ENCODE measurements around the gene VSNL1. TPM values are rescaled to one million over a fixed set of nuclear protein-coding genes. Genes with fewer than 3 reads are reported as not detected.

VSNL1 gene
- total and polyA plus RNA-seq, 2 donors (not counting 1 experiment from before 2014, with no cell fraction given), result 1.2 to 3.9 TPM

DNA sequence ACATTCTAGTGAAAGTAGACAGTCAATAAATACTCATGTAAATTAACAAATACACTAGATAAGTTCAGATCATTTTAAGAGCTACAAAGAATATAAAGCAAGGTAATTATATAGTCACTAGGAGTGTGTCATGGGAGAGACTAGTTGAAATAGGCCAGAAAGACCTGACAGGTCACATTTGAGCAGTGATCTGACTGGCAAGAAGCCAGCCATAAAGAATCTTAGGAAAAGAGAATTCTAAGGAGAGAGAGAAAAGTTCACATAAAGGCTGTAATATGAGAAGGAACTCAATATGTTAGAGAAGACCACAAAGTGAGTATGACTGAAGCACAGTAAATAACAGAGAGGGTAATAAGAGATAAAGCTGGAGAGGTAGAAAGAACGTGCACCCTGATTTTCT is 31.2 kb downstream of the VSNL1 start:
- no peaks in the 10 kb centered on the region for H4K20me1 ChIP-seq (ENCODE audit: control insufficient read depth, extremely low read depth, insufficient read depth, low read length)
- peak; percentile 18 to 65 for DNase-seq (ENCODE audit: low read depth in 2 of 2)
- H3K9ac ChIP-seq (ENCODE audit: insufficient read depth, low read length), result no peak overlapping the region
- H3K4me3 ChIP-seq (replicated peaks in 1 of 4; ENCODE audit: control extremely low read depth in 1 of 4, insufficient read depth in 1 of 4, low read depth in 3 of 4, low read length in 4 of 4), result no peak overlapping the region
- H3K9me3 ChIP-seq (ENCODE audit: control insufficient read depth, insufficient read depth, low read depth, low read length), result no peaks in the 10 kb centered on the region
- no peaks in the 10 kb centered on the region for H3K36me3 ChIP-seq (ENCODE audit: control insufficient read depth, insufficient read depth, low read length)
- TF ChIP-seq EZH2 (IDR thresholded peaks at IDR 0.05; ENCODE audit: low read length, missing control alignments), result no peak
- TF ChIP-seq, protein P1, sequence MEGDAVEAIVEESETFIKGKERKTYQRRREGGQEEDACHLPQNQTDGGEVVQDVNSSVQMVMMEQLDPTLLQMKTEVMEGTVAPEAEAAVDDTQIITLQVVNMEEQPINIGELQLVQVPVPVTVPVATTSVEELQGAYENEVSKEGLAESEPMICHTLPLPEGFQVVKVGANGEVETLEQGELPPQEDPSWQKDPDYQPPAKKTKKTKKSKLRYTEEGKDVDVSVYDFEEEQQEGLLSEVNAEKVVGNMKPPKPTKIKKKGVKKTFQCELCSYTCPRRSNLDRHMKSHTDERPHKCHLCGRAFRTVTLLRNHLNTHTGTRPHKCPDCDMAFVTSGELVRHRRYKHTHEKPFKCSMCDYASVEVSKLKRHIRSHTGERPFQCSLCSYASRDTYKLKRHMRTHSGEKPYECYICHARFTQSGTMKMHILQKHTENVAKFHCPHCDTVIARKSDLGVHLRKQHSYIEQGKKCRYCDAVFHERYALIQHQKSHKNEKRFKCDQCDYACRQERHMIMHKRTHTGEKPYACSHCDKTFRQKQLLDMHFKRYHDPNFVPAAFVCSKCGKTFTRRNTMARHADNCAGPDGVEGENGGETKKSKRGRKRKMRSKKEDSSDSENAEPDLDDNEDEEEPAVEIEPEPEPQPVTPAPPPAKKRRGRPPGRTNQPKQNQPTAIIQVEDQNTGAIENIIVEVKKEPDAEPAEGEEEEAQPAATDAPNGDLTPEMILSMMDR (conservative IDR thresholded peaks at IDR 0.05 in 1 of 2, IDR thresholded peaks at IDR 0.05 in 1 of 2; ENCODE audit: low read depth in 1 of 2, low read length in 2 of 2), result no peak
- H3K4me1 ChIP-seq (ENCODE audit: control insufficient read depth, extremely low read depth, insufficient read depth, low read length), result no peaks in the 10 kb centered on the region
- H3K27me3 ChIP-seq (ENCODE audit: control insufficient read depth, insufficient read depth, low read length), result no peaks in the 10 kb centered on the region
- H3K27ac ChIP-seq (ENCODE audit: insufficient read depth, low read length), result no peak overlapping the region
- no peak overlapping the region for H2AFZ ChIP-seq (ENCODE audit: low read length)
- no peak overlapping the region for H3K4me2 ChIP-seq (ENCODE audit: extremely low read depth, insufficient read depth, low read length)
- no peaks in the 10 kb centered on the region for H3K79me2 ChIP-seq (ENCODE audit: control insufficient read depth, insufficient read depth, low read length)

DNA sequence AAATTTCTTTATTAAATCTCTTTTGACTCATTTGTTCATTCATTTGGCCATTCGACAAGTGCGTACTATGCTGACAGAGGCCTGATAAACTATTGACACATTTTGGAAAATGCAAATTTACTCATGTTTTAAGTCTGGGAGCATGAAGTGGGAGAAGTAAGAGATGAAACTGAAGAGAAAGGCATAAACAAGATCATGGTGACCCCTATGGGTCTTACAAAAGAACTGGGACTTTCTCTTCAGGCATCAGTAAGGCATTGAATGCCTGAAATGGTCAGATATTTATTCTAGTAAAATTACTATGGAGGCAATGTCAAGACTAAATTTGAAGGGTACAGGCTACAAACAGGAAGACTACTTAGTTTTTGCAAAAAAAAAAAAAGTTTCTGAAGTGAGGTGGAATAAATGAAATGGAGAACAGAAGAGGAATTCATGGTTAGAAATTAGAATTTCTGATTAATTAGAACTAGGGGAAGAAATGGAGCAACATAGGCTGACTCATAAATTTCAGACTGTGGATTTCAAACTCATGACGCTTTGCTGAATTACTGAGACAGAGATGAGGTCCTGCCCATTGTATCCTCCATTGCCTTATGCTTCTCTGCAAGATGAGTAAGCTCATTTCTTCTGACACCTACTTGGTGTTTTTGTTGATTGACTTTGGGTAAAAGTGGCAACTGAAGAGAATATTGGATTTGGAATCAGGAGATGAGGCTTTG is 32.7 kb downstream of the VSNL1 start:
- H3K9me3 ChIP-seq (ENCODE audit: control insufficient read depth, insufficient read depth, low read depth, low read length), result no peaks in the 10 kb centered on the region
- H4K20me1 ChIP-seq (ENCODE audit: control insufficient read depth, extremely low read depth, insufficient read depth, low read length), result no peaks in the 10 kb centered on the region
- no peak overlapping the region for H3K4me3 ChIP-seq (replicated peaks in 1 of 4; ENCODE audit: control extremely low read depth in 1 of 4, insufficient read depth in 1 of 4, low read depth in 3 of 4, low read length in 4 of 4)
- no peaks in the 10 kb centered on the region for H3K79me2 ChIP-seq (ENCODE audit: control insufficient read depth, insufficient read depth, low read length)
- no peaks in the 10 kb centered on the region for H3K27me3 ChIP-seq (ENCODE audit: control insufficient read depth, insufficient read depth, low read length)
- H3K27ac ChIP-seq (ENCODE audit: insufficient read depth, low read length), result no peak overlapping the region
- H3K36me3 ChIP-seq (ENCODE audit: control insufficient read depth, insufficient read depth, low read length), result no peaks in the 10 kb centered on the region
- no peak overlapping the region for H3K4me2 ChIP-seq (ENCODE audit: extremely low read depth, insufficient read depth, low read length)
- TF ChIP-seq, protein P1 (conservative IDR thresholded peaks at IDR 0.05 in 1 of 2, IDR thresholded peaks at IDR 0.05 in 1 of 2; ENCODE audit: low read depth in 1 of 2, low read length in 2 of 2), result peak in 1 of 2 donors; percentile 43
- TF ChIP-seq EZH2 (IDR thresholded peaks at IDR 0.05; ENCODE audit: low read length, missing control alignments), result no peak
- DNase-seq (ENCODE audit: low read depth in 2 of 2), result peak; percentile 60 to 85
- H2AFZ ChIP-seq (ENCODE audit: low read length), result no peak overlapping the region
- no peaks in the 10 kb centered on the region for H3K4me1 ChIP-seq (ENCODE audit: control insufficient read depth, extremely low read depth, insufficient read depth, low read length)
- H3K9ac ChIP-seq (ENCODE audit: insufficient read depth, low read length), result no peak overlapping the region

DNA sequence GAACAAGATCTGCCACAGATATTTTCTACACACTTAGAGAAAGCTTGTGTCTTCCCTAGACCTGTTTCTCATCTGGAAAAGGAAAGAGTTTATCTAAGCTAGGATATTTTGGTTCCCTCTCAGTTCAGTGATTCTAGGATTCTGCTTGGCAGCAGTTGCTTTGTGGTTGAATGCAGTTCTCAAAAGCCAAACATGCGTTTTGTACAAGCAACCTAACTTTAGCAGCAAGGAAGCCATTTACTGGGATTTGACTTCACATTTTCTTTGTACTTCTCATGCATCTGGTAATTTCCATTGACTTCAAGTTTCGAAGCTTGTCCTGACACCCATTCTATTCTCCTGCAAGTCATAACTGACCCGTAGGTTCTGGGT is 33.3 kb downstream of the VSNL1 start:
- Histone ChIP-seq H3K4me1 (ENCODE audit: control insufficient read depth, extremely low read depth, insufficient read depth, low read length) (no peaks in the 10 kb centered on the region), H3K36me3 (ENCODE audit: control insufficient read depth, insufficient read depth, low read length) (no peaks in the 10 kb centered on the region), H2AFZ (ENCODE audit: low read length) (no peak overlapping the region), H3K79me2 (ENCODE audit: control insufficient read depth, insufficient read depth, low read length) (no peaks in the 10 kb centered on the region), H3K4me2 (ENCODE audit: extremely low read depth, insufficient read depth, low read length) (no peak overlapping the region), H3K27me3 (ENCODE audit: control insufficient read depth, insufficient read depth, low read length) (no peaks in the 10 kb centered on the region), H3K27ac (ENCODE audit: insufficient read depth, low read length) (no peak overlapping the region), H3K9me3 (ENCODE audit: control insufficient read depth, insufficient read depth, low read depth, low read length) (no peaks in the 10 kb centered on the region), H3K4me3 (replicated peaks in 1 of 4; ENCODE audit: control extremely low read depth in 1 of 4, insufficient read depth in 1 of 4, low read depth in 3 of 4, low read length in 4 of 4) (no peak overlapping the region), H4K20me1 (ENCODE audit: control insufficient read depth, extremely low read depth, insufficient read depth, low read length) (no peaks in the 10 kb centered on the region), H3K9ac (ENCODE audit: insufficient read depth, low read length) (no peak overlapping the region)
- peak; percentile 9 to 67 for DNase-seq (ENCODE audit: low read depth in 2 of 2)
- TF ChIP-seq, protein P1 (conservative IDR thresholded peaks at IDR 0.05 in 1 of 2, IDR thresholded peaks at IDR 0.05 in 1 of 2; ENCODE audit: low read depth in 1 of 2, low read length in 2 of 2), result no peak
- TF ChIP-seq EZH2 (IDR thresholded peaks at IDR 0.05; ENCODE audit: low read length, missing control alignments), result no peak

Measured in fibroblast of lung (primary cell).